Heart right ventricle (tissue), 16 donors: ENCODE measurements around the gene DISC1. TPM values are rescaled to one million over a fixed set of nuclear protein-coding genes. Genes with fewer than 3 reads are reported as not detected.
"Not testable (repeated sequence)": the region's sequence is repeated elsewhere in the genome, so short reads cannot be mapped to it uniquely, and the experiment has no call there.

Experiments
- ATAC-seq, 8 donors: fragments of 200-7000 bp; cut with Tn5 transposase; one replicate each; pipeline ENCODE4 v1.9.1; 2020; ENCODE audit warnings: mild to moderate bottlenecking in 8 of 8, moderate library complexity in 8 of 8, moderate number of reproducible peaks in 1 of 8
- DNase-seq, 2 donors: peaks; one replicate each; pipeline ENCODE4 v3.0.0-alpha.2; 2020
- H3K27ac ChIP-seq, 10 donors: fragments of 200-600 bp; sonication (generic) in 2 of 10; one replicate each; pipeline versions ENCODE4 v1.5.0 to v1.8.0; 2020 to 2022; ENCODE audit warnings: mild to moderate bottlenecking in 3 of 10
- H3K27me3 ChIP-seq, 7 donors: fragments of 200-600 bp; one replicate each; pipeline ENCODE4 v1.8.0; 2021 to 2022; ENCODE audit warnings: mild to moderate bottlenecking in 2 of 7
- H3K36me3 ChIP-seq, 9 donors: fragments of 200-600 bp; sonication (generic) in 1 of 9; one replicate each; pipeline versions ENCODE4 v1.5.0 to v1.8.0; 2020 to 2022; ENCODE audit warnings: mild to moderate bottlenecking in 2 of 9
- H3K4me1 ChIP-seq, 9 donors: fragments of 200-600 bp; sonication (generic) in 1 of 9; one replicate each; pipeline versions ENCODE4 v1.5.0 to v1.8.0; 2020 to 2022; ENCODE audit warnings: mild to moderate bottlenecking in 4 of 9
- H3K4me3 ChIP-seq, 10 donors: fragments of 200-600 bp; sonication (generic) in 2 of 10; one replicate each; pipeline versions ENCODE4 v1.5.0 to v1.8.0; 2020 to 2022; ENCODE audit warnings: mild to moderate bottlenecking in 7 of 10, moderate library complexity in 2 of 10
- H3K9me3 ChIP-seq, 11 donors: fragments of 200-600 bp in 10 of 11; sonication (generic) in 2 of 11; one replicate each; pipeline versions ENCODE4 v1.5.0 to v1.8.0; 2013 to 2022; ENCODE audit warnings: mild to moderate bottlenecking in 2 of 11, control low read depth in 1 of 11, moderate library complexity in 1 of 11
- CTCF ChIP-seq, 9 donors: fragments of 200-600 bp; sonication (generic) in 2 of 9; IDR thresholded peaks; one replicate each; pipeline versions ENCODE4 v1.5.0 to v1.8.0; 2021 to 2022; ENCODE audit warnings: antibody characterized with exemption in 9 of 9, mild to moderate bottlenecking in 5 of 9, moderate library complexity in 1 of 9
- whole genome bisulfite sequencing, 2 donors: extraction: QIAGEN DNeasy Blood & Tissue Kit; methylation state at CpG; one replicate each; pipeline ENCODE4 v1.1.7; 2013; ENCODE audit warnings: inconsistent platforms in 1 of 2; 5-methylcytosine and 5-hydroxymethylcytosine counted together
- intact Hi-C, 10 donors: fragments of 100-400 bp; cut with DNase I; formaldehyde crosslinking; loops; one replicate each; pipeline versions ENCODE4 v1.11.1 to v1.14.2; 2022
- polyA plus RNA-seq, 2 donors: library from polyadenylated mRNA; stranded (reverse); fragments of 200-250 nt; gene quantifications; one replicate each; pipeline ENCODE4 v1.2.3, GENCODE V29; 2013
- total RNA-seq, 10 donors: library from RNA; stranded (reverse); fragmentation: NEBNext Ultra II Directional in 3 of 10; extraction: Animal tissue kit (Norgen Biotek cat#: 25700) in 3 of 10; gene quantifications; one replicate each; pipeline versions ENCODE4 v1.2.1 to v1.2.4, GENCODE V29; 2021 to 2023
- donor health status: Arrhythmogenic right ventricular cardiomyopathy.
- donor health status: ischemic (EF 13 %, LVEDD 7.1; RV severe dilation, severe dysfunction).
- donor health status: healthy with polysubstance abuse.
- donor health status: DM: no; HTN: yes; CAD: no.
- donor health status: DM: no; HTN: no; CAD: no.
- donor health status: ischemic (EF 25% LVEDD 6.9; RV normal size, moderate dysfunction).
- donor health status: ischemic (EF 25% LVEDD 5.7; RV mildly dilated, moderate dysfunction).
- donor health status: healthy.
- donor health status: DM: yes; HTN: yes; CAD: no.
- donor health status: Ischemic cardiomyopathy.
- donor health status: ischemic (EF 35%, LVEDD 5.7; RV mildly dilated, moderate dysfunction).
- donor health status: nonischemic (EF 11% LVEDD 7.7; RV severe dilation, severe dysfunction).
- donor health status: DM: yes; HTN: yes; CAD: no.
- donor health status: PGD.
- donor health status: ischemic (EF 29% LVEDD 5.4; RV normal size, mild dysfunction).
- donor health status: nonischemic (EF 23%, LVEDD 6.1; RV moderate dilation, normal function).

DISC1 gene
- total and polyA plus RNA-seq, 12 donors, result 1.4 to 6.4 (median 4.0) TPM

GRCh38 chr1:231639819-231640218 lies 13.2 kb downstream of the DISC1 start:
- no peak for TF ChIP-seq CTCF (IDR thresholded peaks at IDR 0.05)
- no peak overlapping the region for H3K27ac ChIP-seq
- DNase-seq, result no peak
- H3K9me3 ChIP-seq, result peaks cover 0 to 3% (median 0%) of the 10 kb centered on the region in 11 donors
- H3K4me3 ChIP-seq, result no peak overlapping the region
- no peaks in the 10 kb centered on the region for H3K36me3 ChIP-seq
- intact Hi-C loops, result loop anchor here in 2 of 10 donors (10.0 kb wide), 2 partner anchors 45 to 55 kb away; no protein-coding TSS in a partner anchor
- no peaks in the 10 kb centered on the region for H3K27me3 ChIP-seq
- ATAC-seq, result no peak
- WGBS, 2 donors, result 45 to 48% methylated on average over 1 of the region's 1 CpG
- peaks cover 4 to 27% (median 15%) of the 10 kb centered on the region in 9 donors for H3K4me1 ChIP-seq

GRCh38 chr1:231641444-231641843 lies 14.9 kb downstream of the DISC1 start:
- H3K4me3 ChIP-seq, H3K36me3 ChIP-seq, H3K27me3 ChIP-seq, DNase-seq, H3K27ac ChIP-seq, intact Hi-C loops, ATAC-seq: not testable (repeated sequence)
- Histone ChIP-seq H3K4me1 (peaks cover 4 to 29% (median 13%) of the 10 kb centered on the region in 9 donors), H3K9me3 (peaks cover 0 to 11% (median 0%) of the 10 kb centered on the region in 11 donors)
- 89 to 90% methylated on average over 9 of the region's 9 CpGs for WGBS, 2 donors

- WGBS, 2 donors, result 98% methylated on average over 33 to 36 of the region's 36 CpGs
- H3K36me3 ChIP-seq, DNase-seq, ATAC-seq, intact Hi-C loops, H3K27me3 ChIP-seq, H3K27ac ChIP-seq, H3K4me3 ChIP-seq: not testable (repeated sequence)
- peaks cover 0 to 13% (median 0%) of the 10 kb centered on the region in 11 donors for H3K9me3 ChIP-seq
- H3K4me1 ChIP-seq, result peaks cover 4 to 29% (median 13%) of the 10 kb centered on the region in 9 donors
These were observed 15.5 kb downstream of the DISC1 start for GRCh38 chr1:231642061-231642460.

- DNase-seq, result no peak
- peaks cover 0 to 10% (median 0%) of the 10 kb centered on the region in 11 donors for H3K9me3 ChIP-seq
- no peaks in the 10 kb centered on the region for H3K27me3 ChIP-seq
- peaks cover 4 to 29% (median 13%) of the 10 kb centered on the region in 9 donors for H3K4me1 ChIP-seq
- peak in 1 of 9 donors; percentile 16 for TF ChIP-seq CTCF (IDR thresholded peaks at IDR 0.05)
- WGBS, 2 donors, result 45 to 56% methylated on average over 2 of the region's 2 CpGs
- H3K4me3 ChIP-seq, result no peak overlapping the region
- H3K27ac ChIP-seq, result peak overlapping the region in 5 of 10 donors; percentile 12 to 25 (median 17)
- peak in 3 of 8 donors; percentile 20 to 44 (median 21) for ATAC-seq
- intact Hi-C loops, result no loop called here
- no peaks in the 10 kb centered on the region for H3K36me3 ChIP-seq
These were observed 16.0 kb downstream of the DISC1 start for GRCh38 chr1:231642618-231643017.

- DNase-seq (no peak), ATAC-seq (peak; percentile 33 to 88 (median 69))
- Histone ChIP-seq H3K9me3 (peaks cover 0 to 10% (median 0%) of the 10 kb centered on the region in 11 donors), H3K4me1 (peaks cover 4 to 29% (median 13%) of the 10 kb centered on the region in 9 donors), H3K36me3 (no peaks in the 10 kb centered on the region), H3K4me3 (no peak overlapping the region), H3K27ac (peak overlapping the region in 5 of 10 donors; percentile 12 to 25 (median 17)), H3K27me3 (no peaks in the 10 kb centered on the region)
- TF ChIP-seq CTCF (IDR thresholded peaks at IDR 0.05), result no peak
- intact Hi-C loops, result no loop called here
- 57 to 60% methylated on average over 13 of the region's 13 CpGs for WGBS, 2 donors
These were observed 16.7 kb downstream of the DISC1 start for GRCh38 chr1:231643071-231643934.
